Measurements from ENCODE around the gene PTBP1.

GRCh38 chr19:823565-824121 is 26.4 kb downstream of the PTBP1 start:
- TF ChIP-seq RBM39 (optimal IDR thresholded peaks at IDR 0.05; ENCODE audit: low read depth, low read length) (no peak), RAD51 (IDR thresholded peaks at IDR 0.05; ENCODE audit: borderline replicate concordance, low read depth) (no peak), GABPB1 (CRISPR knock-in tag; IDR thresholded peaks at IDR 0.05) (no peak), MYC (IDR thresholded peaks at IDR 0.05; ENCODE audit: low read depth, low read length) (peak; percentile 41; the same call in 1 of the 2 replicates), MYC (CRISPR knock-in tag; IDR thresholded peaks at IDR 0.05; ENCODE audit: borderline replicate concordance, low read depth) (peak; percentile 36; the same call in 1 of the 2 replicates), MEF2D (tag; conservative IDR thresholded peaks at IDR 0.05; ENCODE audit: low read depth) (0 out of 2 replicates have a peak, but pooled peaks have one; percentile 23), EZH2 (IDR thresholded peaks at IDR 0.05; ENCODE audit: borderline replicate concordance, low read depth, low read length) (no peak), CTCF (IDR thresholded peaks at IDR 0.05 in 2 of 3, conservative IDR thresholded peaks at IDR 0.05 in 1 of 3; ENCODE audit: insufficient read depth in 2 of 3, low read depth in 1 of 3, low read length in 3 of 3) (no peak), SUPT5H (IDR thresholded peaks at IDR 0.05) (peak; percentile 60; the same call in 1 of the 2 replicates), IRF2 (CRISPR knock-in tag; IDR thresholded peaks at IDR 0.05) (no peak)

All from K562 (cell line).